A673 (cell line): Measurements from ENCODE around the gene TAC3. TPM values are rescaled to one million over a fixed set of nuclear protein-coding genes. Genes with fewer than 3 reads are reported as not detected.
"Not testable (repeated sequence)": the region's sequence is repeated elsewhere in the genome, so short reads cannot be mapped to it uniquely, and the experiment has no call there.

ENCODE experiments used
- BruUV-seq: library from RNA; stranded (reverse); fragments of 400-500 nt; replicated peaks from 2 replicates; lab custom pipeline; 2021; lab: Mats Ljungman, UMichigan
- CTCF ChIA-PET: fragments of 300-600 bp; sonication (Branson Sonifier 250); formaldehyde crosslinking; loops from one replicate; lab custom pipeline; 2022; ENCODE audit warnings: antibody characterized with exemption; lab: Charles Lee
- POLR2A ChIA-PET: fragments of 300-600 bp; sonication (Branson Sonifier 250); formaldehyde crosslinking; loops from one replicate; lab custom pipeline; 2022; ENCODE audit warnings: antibody characterized with exemption; ENCODE audit not compliant: low non-redundant PET; lab: Charles Lee
- DNase-seq: peaks from one replicate; pipeline ENCODE4 v3.0.0-alpha.2; 2015; ENCODE audit warnings: low spot score
- H3K27ac ChIP-seq: fragments of 200-600 bp; sonication (generic); 2 replicates; pipeline ENCODE4 v1.5.1; 2016; ENCODE audit warnings: mixed run types, low read depth, mild to moderate bottlenecking, mixed read lengths, antibody characterized with exemption, low read length; ENCODE audit not compliant: poor library complexity, severe bottlenecking
- H3K27me3 ChIP-seq: fragments of 200-600 bp; sonication (generic); replicated peaks from 2 replicates; pipeline ENCODE4 v1.6.1; 2017; ENCODE audit warnings: mixed run types, low read depth, mild to moderate bottlenecking, mixed read lengths, antibody characterized with exemption, low read length; ENCODE audit not compliant: insufficient read depth, poor library complexity
- H3K36me3 ChIP-seq: fragments of 200-600 bp; sonication (generic); 2 replicates; pipeline ENCODE4 v1.6.1; 2016; ENCODE audit warnings: mixed run types, mild to moderate bottlenecking, mixed read lengths, antibody characterized with exemption, low read length; ENCODE audit not compliant: insufficient read depth, poor library complexity, severe bottlenecking
- H3K4me1 ChIP-seq: fragments of 200-600 bp; sonication (generic); 2 replicates; pipeline ENCODE4 v1.6.1; 2017; ENCODE audit warnings: mixed run types, mild to moderate bottlenecking, mixed read lengths, antibody characterized with exemption, low read length; ENCODE audit not compliant: insufficient read depth, poor library complexity, severe bottlenecking
- H3K4me3 ChIP-seq: fragments of 200-600 bp; sonication (generic); 2 replicates; pipeline ENCODE4 v1.5.1; 2016; ENCODE audit warnings: low read depth, mixed run types, mild to moderate bottlenecking, mixed read lengths, low read length; ENCODE audit not compliant: poor library complexity, severe bottlenecking
- H3K9me3 ChIP-seq: fragments of 200-600 bp; sonication (generic); 2 replicates; pipeline ENCODE4 v1.6.1; 2016; ENCODE audit warnings: mixed run types, low read depth, mild to moderate bottlenecking, mixed read lengths, antibody characterized with exemption, low read length; ENCODE audit not compliant: poor library complexity, severe bottlenecking
- EZH2 ChIP-seq: fragments of 200-600 bp; sonication (generic); IDR thresholded peaks from 2 replicates; pipeline ENCODE4 v1.6.1; 2017; ENCODE audit warnings: borderline replicate concordance, low read depth, mild to moderate bottlenecking, mixed read lengths, antibody characterized with exemption, low read length; ENCODE audit not compliant: poor library complexity, severe bottlenecking
- intact Hi-C: fragments of 100-400 bp; cut with micrococcal nuclease; formaldehyde crosslinking; loops from one replicate; pipeline ENCODE4 v1.10.0; 2022; ENCODE audit not compliant: unreplicated experiment
- total RNA-seq: library from RNA; stranded (reverse); gene quantifications from 2 replicates; pipeline ENCODE4 v1.2.3, GENCODE V29; 2021
- TF ChIP-seq, protein P1 (sequence below): fragments of 300-800, 200-600 bp; sonication (generic); conservative IDR thresholded peaks from 2 replicates; pipeline ENCODE4 v1.5.1; 2017; ENCODE audit warnings: low read depth, mild to moderate bottlenecking, antibody characterized with exemption, low read length, moderate library complexity, mixed read lengths

Gene TAC3
- total RNA-seq, 1 experiment from 2014 or later, result not detected

DNA sequence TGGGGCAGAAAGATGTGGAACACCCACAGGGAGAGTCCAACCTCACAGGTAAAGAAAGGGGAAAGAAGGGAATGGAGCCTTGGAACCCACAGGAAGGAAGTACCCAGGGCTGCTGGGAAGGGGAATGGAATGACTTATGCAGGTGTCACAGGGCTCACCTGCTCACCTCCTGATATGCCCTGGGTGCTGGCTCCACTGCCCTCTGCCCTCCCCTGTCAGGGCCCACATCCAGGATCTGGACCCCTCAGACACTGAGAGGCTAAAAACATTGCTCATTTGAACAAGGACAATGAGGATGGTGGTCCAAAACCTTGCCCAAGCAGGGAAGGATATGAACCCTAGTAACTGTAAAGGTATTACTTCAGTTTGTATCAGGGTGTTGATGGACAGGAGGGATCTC is 29.3 kb downstream of the TAC3 start:
- intact Hi-C loops, result loop anchor here (1.0 kb wide), 2 partner anchors 147 to 230 kb away; no protein-coding TSS in a partner anchor
- H3K9me3 ChIP-seq, result no peaks in the 10 kb centered on the region
- H3K27ac ChIP-seq, result no peak overlapping the region
- ChIA-PET CTCF (interaction anchor here (1.0 to 1.3 kb wide), 5 partner anchors 15 to 350 kb away, joined by 3 to 6 read pairs (median 3); partner anchors contain the start of gene HSD17B6), POLR2A (no interaction called here)
- no peak overlapping the region for H3K4me3 ChIP-seq
- no peaks in the 10 kb centered on the region for H3K36me3 ChIP-seq
- BruUV-seq, result no TSS peak
- no peak for DNase-seq
- H3K4me1 ChIP-seq, result peaks cover 6% of the 10 kb centered on the region
- H3K27me3 ChIP-seq, result no peaks in the 10 kb centered on the region
- TF ChIP-seq EZH2, result no peak
- TF ChIP-seq, protein P1, sequence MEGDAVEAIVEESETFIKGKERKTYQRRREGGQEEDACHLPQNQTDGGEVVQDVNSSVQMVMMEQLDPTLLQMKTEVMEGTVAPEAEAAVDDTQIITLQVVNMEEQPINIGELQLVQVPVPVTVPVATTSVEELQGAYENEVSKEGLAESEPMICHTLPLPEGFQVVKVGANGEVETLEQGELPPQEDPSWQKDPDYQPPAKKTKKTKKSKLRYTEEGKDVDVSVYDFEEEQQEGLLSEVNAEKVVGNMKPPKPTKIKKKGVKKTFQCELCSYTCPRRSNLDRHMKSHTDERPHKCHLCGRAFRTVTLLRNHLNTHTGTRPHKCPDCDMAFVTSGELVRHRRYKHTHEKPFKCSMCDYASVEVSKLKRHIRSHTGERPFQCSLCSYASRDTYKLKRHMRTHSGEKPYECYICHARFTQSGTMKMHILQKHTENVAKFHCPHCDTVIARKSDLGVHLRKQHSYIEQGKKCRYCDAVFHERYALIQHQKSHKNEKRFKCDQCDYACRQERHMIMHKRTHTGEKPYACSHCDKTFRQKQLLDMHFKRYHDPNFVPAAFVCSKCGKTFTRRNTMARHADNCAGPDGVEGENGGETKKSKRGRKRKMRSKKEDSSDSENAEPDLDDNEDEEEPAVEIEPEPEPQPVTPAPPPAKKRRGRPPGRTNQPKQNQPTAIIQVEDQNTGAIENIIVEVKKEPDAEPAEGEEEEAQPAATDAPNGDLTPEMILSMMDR, result no peak

DNA sequence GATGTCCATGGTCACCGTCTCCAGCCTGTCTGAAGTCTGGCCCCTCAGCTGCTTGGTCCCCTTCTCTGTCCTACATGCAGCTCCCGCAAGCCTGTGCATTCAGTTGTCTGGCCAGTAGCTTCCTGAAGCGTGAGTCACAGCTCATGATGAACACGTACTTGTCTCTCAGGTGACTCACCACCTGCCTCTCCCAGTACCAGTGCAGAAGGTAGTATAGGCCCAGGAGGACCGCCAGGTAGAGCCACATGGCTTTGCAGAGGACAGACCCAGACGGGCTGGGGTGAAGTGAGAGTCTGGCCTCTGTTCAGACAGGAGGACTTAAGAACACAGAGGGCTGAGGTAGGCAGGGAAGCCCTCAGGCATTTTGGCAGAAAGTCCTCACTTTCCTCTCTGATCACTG is 30.6 kb downstream of the TAC3 start:
- H3K36me3 ChIP-seq, BruUV-seq, H3K4me3 ChIP-seq, DNase-seq, H3K9me3 ChIP-seq, H3K27ac ChIP-seq, intact Hi-C loops, H3K27me3 ChIP-seq, H3K4me1 ChIP-seq: not testable (repeated sequence)
- ChIA-PET POLR2A (interaction anchor here (0.6 kb wide), 1 partner anchor 223 kb away, joined by 7 read pairs; the partner anchor contains the start of gene HSD17B6), CTCF (interaction anchor here (0.9 kb wide), 1 partner anchor 10 kb away, joined by 3 read pairs; no protein-coding TSS in a partner anchor)

DNA sequence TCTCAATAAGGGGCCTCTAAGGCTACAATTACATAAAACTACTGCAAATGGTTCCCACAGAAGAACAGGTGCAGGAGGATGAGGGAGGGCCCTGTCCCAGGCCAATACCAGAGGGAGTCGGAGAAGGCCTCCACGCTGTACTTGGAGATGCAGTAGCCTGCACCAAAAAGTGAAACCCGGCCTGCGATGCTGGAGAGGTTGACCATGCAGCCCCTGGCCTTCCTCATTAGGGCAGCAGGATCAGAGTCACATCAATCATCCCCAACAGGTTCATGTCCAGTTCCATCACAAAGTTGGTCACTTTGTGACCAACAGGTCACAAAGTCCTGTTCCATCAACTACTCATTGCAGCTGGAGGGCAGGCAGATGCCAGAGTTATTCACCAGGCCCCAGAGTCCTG is 32.9 kb downstream of the TAC3 start:
- H3K4me1 ChIP-seq, result no peaks in the 10 kb centered on the region
- no peaks in the 10 kb centered on the region for H3K27me3 ChIP-seq
- ChIA-PET POLR2A (no interaction called here), CTCF (no interaction called here)
- H3K9me3 ChIP-seq, result no peaks in the 10 kb centered on the region
- no peak for TF ChIP-seq EZH2
- TF ChIP-seq, protein P1, result no peak
- no peak overlapping the region for H3K4me3 ChIP-seq
- intact Hi-C loops, result no loop called here
- no peak overlapping the region for H3K27ac ChIP-seq
- no peaks in the 10 kb centered on the region for H3K36me3 ChIP-seq
- DNase-seq, result no peak
- no TSS peak for BruUV-seq

DNA sequence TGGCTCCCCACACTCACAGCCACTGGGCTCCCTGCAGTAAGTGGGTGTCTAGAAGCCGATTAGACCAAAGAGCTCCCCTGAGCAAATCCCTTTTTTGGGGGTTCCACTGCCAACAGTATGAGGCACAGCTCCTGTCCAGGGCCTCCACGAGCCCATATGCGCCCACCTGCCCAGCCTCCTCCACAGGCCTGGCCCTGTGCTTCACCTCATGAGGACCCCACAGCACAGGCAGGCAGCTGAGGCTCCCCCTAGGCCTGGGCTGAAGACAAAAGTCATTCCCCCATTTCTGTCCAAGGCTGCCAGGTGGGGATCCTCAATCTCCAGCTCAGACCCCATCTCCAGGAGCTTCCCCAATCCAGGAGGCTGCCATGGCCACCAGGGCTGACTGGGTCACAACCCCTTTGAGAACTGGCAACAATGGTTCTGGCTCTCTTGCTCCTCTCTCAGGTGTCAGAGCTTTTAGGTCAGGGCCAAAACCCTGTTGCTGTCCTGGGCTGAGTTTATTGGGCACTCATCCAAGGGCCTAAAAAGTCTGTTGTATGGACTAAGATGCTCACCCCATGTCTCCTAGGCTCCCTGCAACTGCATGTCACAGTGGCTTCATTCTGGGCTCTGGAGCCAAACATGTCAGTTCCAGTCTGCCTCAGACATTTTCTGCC is 33.6 kb downstream of the TAC3 start:
- H3K9me3 ChIP-seq, H3K27ac ChIP-seq, DNase-seq, CTCF ChIA-PET, H3K36me3 ChIP-seq, H3K4me1 ChIP-seq, H3K4me3 ChIP-seq, intact Hi-C loops, BruUV-seq, H3K27me3 ChIP-seq: not testable (repeated sequence)
- POLR2A ChIA-PET, result interaction anchor here (0.6 kb wide), 1 partner anchor 300 kb away, joined by 11 read pairs; no protein-coding TSS in a partner anchor
